GM12878 (cell line): ENCODE results near the gene MPHOSPH6. TPM values are rescaled to one million over a fixed set of nuclear protein-coding genes. Genes with fewer than 3 reads are reported as not detected.

Experiments used
- ATAC-seq: fragments of 200-7000 bp; cut with Tn5 transposase; 3 replicates; pipeline ENCODE4 v1.9.1; 2020; ENCODE audit warnings: mild to moderate bottlenecking, moderate library complexity
- BruUV-seq: library from RNA; stranded (reverse); fragments of 400-500 nt; replicated peaks from 2 replicates; lab custom pipeline; 2021; lab: Mats Ljungman, UMichigan
- CTCF ChIA-PET: fragments of 300-600 bp; sonication (Branson Sonifier 250); formaldehyde crosslinking; extraction: SDS; loops from one replicate; lab custom pipeline; 2021; ENCODE audit warnings: inconsistent platforms; lab: Yijun Ruan, JAX
- POLR2A ChIA-PET: fragments of 350-600 bp; formaldehyde crosslinking; extraction: SDS; loops from one replicate; lab custom pipeline; 2021; ENCODE audit warnings: inconsistent platforms; lab: Charles Lee
- RAD21 ChIA-PET: fragments of 300-600 bp; sonication (Branson Sonifier 250); formaldehyde crosslinking; loops from one replicate; lab custom pipeline; 2023; ENCODE audit warnings: antibody characterized with exemption; ENCODE audit not compliant: unreplicated experiment; lab: Charles Lee
- SMC1A ChIA-PET: fragments of 300-600 bp; sonication (Branson Sonifier 250); formaldehyde crosslinking; loops from one replicate; lab custom pipeline; 2023; ENCODE audit not compliant: unreplicated experiment, uncharacterized antibody; lab: Charles Lee
- DNase-seq: peaks from one replicate; pipeline ENCODE4 v3.0.0-alpha.2; 2011; ENCODE audit warnings: low read depth, low spot score
- FAIRE-seq: peaks from 3 replicates; lab custom pipeline; 2011; peaks lifted over from hg19 to GRCh38; lab: Jason Lieb, UNC
- H2AFZ ChIP-seq: 2 replicates; pipeline ENCODE4 v1.6.0; 2011; ENCODE audit warnings: low read depth, low read length, control low read depth; ENCODE audit not compliant: control insufficient read depth
- H3K27ac ChIP-seq: 2 replicates; pipeline ENCODE4 v1.5.1; 2011; ENCODE audit warnings: control low read depth; ENCODE audit not compliant: control insufficient read depth, insufficient read depth
- H3K27me3 ChIP-seq, 2 experiments: replicated peaks in 1 of 2; 2 replicates each; pipeline versions ENCODE4 v1.6.0 to v1.6.1; 2011; ENCODE audit warnings: low read length in 1 of 2; ENCODE audit not compliant: control insufficient read depth in 2 of 2, insufficient read depth in 2 of 2
- H3K36me3 ChIP-seq, 2 experiments: 2 replicates each; pipeline ENCODE4 v1.5.1; 2011; ENCODE audit warnings: low read length in 1 of 2; ENCODE audit not compliant: control insufficient read depth in 2 of 2, insufficient read depth in 2 of 2
- H3K4me1 ChIP-seq: 2 replicates; pipeline ENCODE4 v1.6.1; 2011; ENCODE audit warnings: mild to moderate bottlenecking, low read length, moderate library complexity, mixed read lengths; ENCODE audit not compliant: control insufficient read depth, insufficient read depth
- H3K4me2 ChIP-seq: 2 replicates; pipeline ENCODE4 v1.6.0; 2011; ENCODE audit warnings: control low read depth; ENCODE audit not compliant: control insufficient read depth, insufficient read depth
- H3K4me3 ChIP-seq: fragments of 200-600 bp; sonication (generic); 2 replicates; pipeline ENCODE4 v1.5.1; 2016
- H3K79me2 ChIP-seq: 2 replicates; pipeline ENCODE4 v1.6.0; 2011; ENCODE audit warnings: low read length; ENCODE audit not compliant: control insufficient read depth, insufficient read depth
- H3K9ac ChIP-seq: 2 replicates; pipeline ENCODE4 v1.8.0; 2011; ENCODE audit warnings: low read length, control low read depth, mixed read lengths; ENCODE audit not compliant: control insufficient read depth, insufficient read depth
- H3K9me3 ChIP-seq: replicated peaks from 3 replicates; pipeline ENCODE4 v1.5.1; 2011; ENCODE audit warnings: mild to moderate bottlenecking, low read length; ENCODE audit not compliant: control insufficient read depth, insufficient read depth
- H4K20me1 ChIP-seq: 2 replicates; pipeline ENCODE4 v1.6.0; 2011; ENCODE audit not compliant: control insufficient read depth, insufficient read depth
- CHD2 ChIP-seq: IDR thresholded peaks from 2 replicates; pipeline ENCODE4 v1.6.1; 2011; ENCODE audit warnings: low read depth, low read length, improper control_type of control experiment, borderline replicate concordance
- CUX1 ChIP-seq: IDR thresholded peaks from 2 replicates; pipeline ENCODE4 v1.6.1; 2012; ENCODE audit warnings: improper control_type of control experiment, low read depth, low read length; ENCODE audit not compliant: insufficient replicate concordance
- DPF2 ChIP-seq: fragments of 450-650 bp; IDR thresholded peaks from 2 replicates; pipeline ENCODE4 v1.6.1; 2017; ENCODE audit warnings: mild to moderate bottlenecking
- ELK1 ChIP-seq: IDR thresholded peaks from 2 replicates; pipeline ENCODE4 v1.6.1; 2012; ENCODE audit warnings: low read depth, low read length, improper control_type of control experiment
- IRF3 ChIP-seq: fragments of 450-650 bp; IDR thresholded peaks from 2 replicates; pipeline ENCODE4 v1.6.1; 2014; ENCODE audit warnings: mild to moderate bottlenecking
- MTA2 ChIP-seq: fragments of 450-650 bp; IDR thresholded peaks from 2 replicates; pipeline ENCODE4 v1.6.1; 2016; ENCODE audit warnings: low read depth, mild to moderate bottlenecking, moderate library complexity
- MYB ChIP-seq: fragments of 150-350 bp; IDR thresholded peaks from 2 replicates; pipeline ENCODE4 v1.6.1; 2014; ENCODE audit warnings: mild to moderate bottlenecking, low read depth, low read length, borderline replicate concordance
- PAX8 ChIP-seq: fragments of 450-650 bp; IDR thresholded peaks from 2 replicates; pipeline ENCODE4 v1.6.1; 2017; ENCODE audit warnings: mild to moderate bottlenecking, moderate library complexity
- POU2F2 ChIP-seq: IDR thresholded peaks from 3 replicates; pipeline ENCODE4 v1.6.1; 2011; ENCODE audit warnings: low read depth, mild to moderate bottlenecking, low read length, borderline replicate concordance
- RCOR1 ChIP-seq: conservative IDR thresholded peaks from 2 replicates; pipeline ENCODE4 v1.6.1; 2012; ENCODE audit warnings: low read depth, low read length, improper control_type of control experiment
- RUNX3 ChIP-seq: IDR thresholded peaks from 2 replicates; pipeline ENCODE4 v1.6.1; 2012; ENCODE audit warnings: low read length, inconsistent platforms
- SMAD5 ChIP-seq: IDR thresholded peaks from 2 replicates; pipeline ENCODE4 v1.6.1; 2016; ENCODE audit warnings: antibody characterized with exemption, low read depth
- SP1 ChIP-seq: IDR thresholded peaks from one replicate; pipeline ENCODE4 v1.6.1; 2011; ENCODE audit warnings: low read depth, low read length
- STAT1 ChIP-seq: fragments of 450-650 bp; conservative IDR thresholded peaks from 2 replicates; pipeline ENCODE4 v1.6.1; 2014; ENCODE audit warnings: antibody characterized with exemption, mild to moderate bottlenecking
- SUPT20H ChIP-seq: IDR thresholded peaks from 2 replicates; pipeline ENCODE4 v1.6.1; 2011; ENCODE audit warnings: low read depth, mild to moderate bottlenecking, low read length, moderate library complexity, borderline replicate concordance; ENCODE audit not compliant: control insufficient read depth
- TARDBP ChIP-seq: IDR thresholded peaks from 2 replicates; pipeline ENCODE4 v1.6.1; 2016; ENCODE audit warnings: borderline replicate concordance
- TCF12 ChIP-seq: IDR thresholded peaks from 2 replicates; pipeline ENCODE4 v1.6.1; 2011; ENCODE audit warnings: low read depth, mild to moderate bottlenecking, low read length
- ZNF207 ChIP-seq: fragments of 450-650 bp; IDR thresholded peaks from 2 replicates; pipeline ENCODE4 v1.6.1; 2014; ENCODE audit warnings: antibody characterized with exemption, mild to moderate bottlenecking, borderline replicate concordance
- ZNF217 ChIP-seq: fragments of 450-650 bp; IDR thresholded peaks from 2 replicates; pipeline ENCODE4 v1.6.1; 2017; ENCODE audit warnings: antibody characterized with exemption, mild to moderate bottlenecking
- ZNF622 ChIP-seq: fragments of 450-650 bp; IDR thresholded peaks from 2 replicates; pipeline ENCODE4 v1.6.1; 2017; ENCODE audit warnings: mild to moderate bottlenecking, inconsistent platforms
- WGBS: methylation state at CpG from one replicate; pipeline ENCODE4 v1.1.6; 2016; ENCODE audit warnings: low lambda C conversion rate; ENCODE audit not compliant: insufficient replicate concordance, insufficient coverage; ENCODE audit errors: missing lambda C conversion rate; 5-methylcytosine and 5-hydroxymethylcytosine counted together
- in situ Hi-C: fragments of 300-500 bp; cut with MboI; formaldehyde crosslinking; loops from 9 replicates; pipeline ENCODE4 v1.14.3; 2018; ENCODE audit warnings: mixed read lengths
- intact Hi-C: fragments of 100-400 bp; cut with micrococcal nuclease; formaldehyde crosslinking; loops from one replicate; pipeline ENCODE4 v1.14.2; 2022; ENCODE audit not compliant: unreplicated experiment
- polyA plus RNA-seq, 11 experiments: library from polyadenylated mRNA; depleted of rRNA in 4 of 11; unstranded in 6 of 11; stranded (reverse) in 5 of 11; fragments of >200 nt; fragmentation: Nextera tagmentation in 4 of 11; fragmentation: Illumina TruSeq in 1 of 11; extraction: Ambion mirVana in 4 of 11; extraction: Trizol in 1 of 11; gene quantifications; 1 replicate in 1 of 11; 2 replicates in 10 of 11; pipeline versions ENCODE4 v1.2.1 to v1.2.3, GENCODE V29; 2011 to 2016; ENCODE audit warnings: inconsistent platforms in 2 of 11, missing spikeins in 2 of 11, low read depth in 1 of 11
- total RNA-seq, 4 experiments: library from RNA; depleted of rRNA in 3 of 4; stranded (reverse); fragments of >200 nt in 3 of 4; fragmentation: Illumina TruSeq in 1 of 4; extraction: Trizol in 1 of 4; gene quantifications; 2 replicates each; pipeline versions ENCODE4 v1.2.1 to v1.2.3, GENCODE V29; 2013 to 2021

Gene MPHOSPH6
- total and polyA plus RNA-seq, 10 of the 15 experiments (the other 5 are each of a cell fraction or from before 2014, with no cell fraction given), result 8.9 to 39.6 (median 19.8) TPM

DNA sequence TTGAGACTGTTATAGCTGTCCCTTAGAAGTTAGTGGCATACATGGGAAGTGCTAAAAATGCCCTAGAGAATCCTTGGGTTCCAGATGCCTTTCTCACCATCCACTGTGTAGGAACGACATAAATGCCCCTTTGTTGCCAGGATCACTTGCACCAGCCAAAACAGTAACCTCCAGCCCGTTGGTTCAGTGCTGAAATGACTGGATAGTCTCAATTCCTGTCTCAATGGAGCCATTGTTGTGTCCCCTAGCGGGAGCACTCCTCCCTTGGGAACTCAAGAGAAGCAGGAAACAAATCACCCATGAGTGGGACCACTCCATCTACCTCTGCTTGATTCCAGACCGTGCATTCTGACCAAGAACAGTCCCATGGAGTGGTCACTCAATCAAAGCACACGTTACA lies 23.1 kb downstream of the MPHOSPH6 start:
- H3K4me3 ChIP-seq, result no peak overlapping the region
- TF ChIP-seq DPF2 (no peak), TCF12 (no peak), TARDBP (no peak), SUPT20H (no peak), STAT1 (no peak), IRF3 (no peak), POU2F2 (no peak), SP1 (no peak), CHD2 (no peak), CUX1 (no peak), ZNF207 (no peak), ZNF217 (no peak), MYB (no peak), ZNF622 (no peak), SMAD5 (no peak), ELK1 (no peak), RUNX3 (no peak), MTA2 (no peak), RCOR1 (no peak), PAX8 (no peak)
- H3K9ac ChIP-seq, result no peak overlapping the region
- no TSS peak for BruUV-seq
- ATAC-seq (no peak), DNase-seq (no peak), FAIRE-seq (no peak)
- H3K27ac ChIP-seq, result no peak overlapping the region
- H3K4me2 ChIP-seq, result no peak overlapping the region
- in situ Hi-C loops (no loop called here), intact Hi-C loops (no loop called here)
- no peak overlapping the region for H2AFZ ChIP-seq
- no peaks in the 10 kb centered on the region for H3K36me3 ChIP-seq
- H3K9me3 ChIP-seq, result no peaks in the 10 kb centered on the region
- ChIA-PET CTCF (no interaction called here), POLR2A (no interaction called here), RAD21 (no interaction called here), SMC1A (no interaction called here)
- H3K79me2 ChIP-seq, result no peaks in the 10 kb centered on the region
- H3K27me3 ChIP-seq, result no peaks in the 10 kb centered on the region
- H3K4me1 ChIP-seq, result no peaks in the 10 kb centered on the region
- 34% methylated on average over 5 of the region's 5 CpGs for WGBS
- H4K20me1 ChIP-seq, result no peaks in the 10 kb centered on the region
